ENCODE measurements around the gene RNF5.
"Not testable (repeated sequence)": the region's sequence is repeated elsewhere in the genome, so short reads cannot be mapped to it uniquely, and the experiment has no call there.

DNA sequence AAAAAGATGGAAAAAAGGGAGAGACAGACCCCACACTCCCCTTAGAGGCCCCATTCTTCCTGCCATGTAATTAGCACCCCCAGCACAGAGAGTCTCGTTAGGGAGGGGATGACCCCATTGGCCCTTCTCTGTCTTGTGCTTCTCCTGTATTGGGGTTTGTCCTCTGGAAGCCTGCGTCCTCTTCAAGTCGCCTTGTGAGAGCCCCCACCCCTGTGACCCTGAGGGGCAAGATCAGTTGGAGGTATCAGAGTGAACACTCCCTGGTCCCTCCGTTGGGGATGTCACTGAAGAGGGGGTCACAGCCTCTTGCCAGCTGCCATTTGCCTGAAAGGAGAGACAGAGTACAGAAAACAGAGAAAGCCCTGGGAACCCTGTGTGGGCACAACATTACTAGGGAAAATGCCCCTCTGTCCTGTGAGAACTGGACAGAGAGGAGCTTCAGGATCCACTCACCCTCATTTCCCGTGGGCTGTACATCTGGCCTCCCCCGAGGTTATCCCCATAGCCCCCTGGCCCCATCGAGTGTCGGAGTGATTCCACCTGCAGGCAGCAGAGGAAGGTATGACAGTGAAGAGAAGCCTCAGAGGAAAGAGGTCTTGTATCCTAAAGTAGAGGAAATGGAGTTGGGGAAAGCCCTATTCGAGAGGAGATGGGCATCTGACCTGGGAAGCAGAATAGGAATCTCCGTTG is 8.1 kb downstream of the RNF5 start:
- not testable (repeated sequence) for TF ChIP-seq CTCF (IDR thresholded peaks at IDR 0.05); POLR2AphosphoS5 (IDR thresholded peaks at IDR 0.05; ENCODE audit: low read depth, low read length); SIN3A (IDR thresholded peaks at IDR 0.05; ENCODE audit: borderline replicate concordance, insufficient read depth, low read depth, low read length)
- TF ChIP-seq, protein P1, sequence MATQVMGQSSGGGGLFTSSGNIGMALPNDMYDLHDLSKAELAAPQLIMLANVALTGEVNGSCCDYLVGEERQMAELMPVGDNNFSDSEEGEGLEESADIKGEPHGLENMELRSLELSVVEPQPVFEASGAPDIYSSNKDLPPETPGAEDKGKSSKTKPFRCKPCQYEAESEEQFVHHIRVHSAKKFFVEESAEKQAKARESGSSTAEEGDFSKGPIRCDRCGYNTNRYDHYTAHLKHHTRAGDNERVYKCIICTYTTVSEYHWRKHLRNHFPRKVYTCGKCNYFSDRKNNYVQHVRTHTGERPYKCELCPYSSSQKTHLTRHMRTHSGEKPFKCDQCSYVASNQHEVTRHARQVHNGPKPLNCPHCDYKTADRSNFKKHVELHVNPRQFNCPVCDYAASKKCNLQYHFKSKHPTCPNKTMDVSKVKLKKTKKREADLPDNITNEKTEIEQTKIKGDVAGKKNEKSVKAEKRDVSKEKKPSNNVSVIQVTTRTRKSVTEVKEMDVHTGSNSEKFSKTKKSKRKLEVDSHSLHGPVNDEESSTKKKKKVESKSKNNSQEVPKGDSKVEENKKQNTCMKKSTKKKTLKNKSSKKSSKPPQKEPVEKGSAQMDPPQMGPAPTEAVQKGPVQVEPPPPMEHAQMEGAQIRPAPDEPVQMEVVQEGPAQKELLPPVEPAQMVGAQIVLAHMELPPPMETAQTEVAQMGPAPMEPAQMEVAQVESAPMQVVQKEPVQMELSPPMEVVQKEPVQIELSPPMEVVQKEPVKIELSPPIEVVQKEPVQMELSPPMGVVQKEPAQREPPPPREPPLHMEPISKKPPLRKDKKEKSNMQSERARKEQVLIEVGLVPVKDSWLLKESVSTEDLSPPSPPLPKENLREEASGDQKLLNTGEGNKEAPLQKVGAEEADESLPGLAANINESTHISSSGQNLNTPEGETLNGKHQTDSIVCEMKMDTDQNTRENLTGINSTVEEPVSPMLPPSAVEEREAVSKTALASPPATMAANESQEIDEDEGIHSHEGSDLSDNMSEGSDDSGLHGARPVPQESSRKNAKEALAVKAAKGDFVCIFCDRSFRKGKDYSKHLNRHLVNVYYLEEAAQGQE (IDR thresholded peaks at IDR 0.05; ENCODE audit: insufficient read depth in 1 of 2, low read depth in 2 of 2, low read length in 1 of 2): not testable (repeated sequence)

Measured in Panc1 (cell line).